ENCODE data around the gene NPEPL1.
A peak's percentile ranks its signal among the peaks of the same experiment; 100 is the strongest.
"Not testable (repeated sequence)": the region's sequence is repeated elsewhere in the genome, so short reads cannot be mapped to it uniquely, and the experiment has no call there.

Gene NPEPL1

DNA sequence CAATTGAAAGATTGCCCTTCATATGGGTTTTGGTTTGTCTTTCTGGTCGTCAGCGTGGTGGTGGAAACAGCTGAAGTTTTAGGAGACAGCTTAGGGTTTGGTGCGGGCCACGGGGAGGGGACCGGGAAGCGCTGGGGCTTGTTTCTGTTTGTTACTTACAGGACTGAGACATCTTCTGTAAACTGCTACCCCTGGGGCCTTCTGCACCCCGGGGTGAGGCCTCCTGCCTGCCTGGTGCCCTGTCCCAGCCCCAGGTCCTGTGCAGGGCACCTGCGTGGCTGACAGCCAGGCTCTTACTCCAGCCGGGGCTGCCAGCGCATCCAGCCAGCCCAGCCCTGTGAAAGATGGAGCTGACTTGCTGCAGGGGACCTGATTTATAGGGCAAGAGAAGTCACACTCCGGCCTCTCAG lies 22.8 kb downstream of the NPEPL1 start:
- DNase-seq, result no peak

- DNase-seq, result no peak
These were observed 23.3 kb downstream of the NPEPL1 start for GRCh38 chr20:58715801-58716475.

GRCh38 chr20:58716476-58717277 lies 24.1 kb downstream of the NPEPL1 start:
- no peak for DNase-seq

- no peak for DNase-seq
These were observed 24.9 kb downstream of the NPEPL1 start for GRCh38 chr20:58717278-58718091.

GRCh38 chr20:58718121-58718563 lies 25.5 kb downstream of the NPEPL1 start:
- no peak for DNase-seq

DNA sequence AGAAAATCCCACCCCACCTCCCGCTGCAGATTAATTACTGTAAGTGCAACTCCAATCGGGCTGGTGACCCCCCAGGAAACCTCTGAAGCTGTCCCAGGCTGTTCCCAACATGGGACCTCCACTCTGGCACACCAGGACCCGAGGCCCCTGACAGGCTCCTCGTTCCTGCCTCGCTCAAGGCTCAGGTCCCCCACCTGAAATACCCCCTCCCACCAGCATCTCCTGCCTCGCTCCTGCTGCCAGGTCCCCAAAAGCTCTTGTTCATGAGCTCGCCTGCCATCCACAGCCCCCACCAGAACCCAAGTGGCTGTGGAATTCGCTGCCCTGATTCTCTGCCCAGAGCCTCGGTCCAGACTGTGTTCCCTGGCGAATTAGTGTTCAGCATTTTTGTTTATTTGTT lies 26.1 kb downstream of the NPEPL1 start:
- no peak for DNase-seq

DNA sequence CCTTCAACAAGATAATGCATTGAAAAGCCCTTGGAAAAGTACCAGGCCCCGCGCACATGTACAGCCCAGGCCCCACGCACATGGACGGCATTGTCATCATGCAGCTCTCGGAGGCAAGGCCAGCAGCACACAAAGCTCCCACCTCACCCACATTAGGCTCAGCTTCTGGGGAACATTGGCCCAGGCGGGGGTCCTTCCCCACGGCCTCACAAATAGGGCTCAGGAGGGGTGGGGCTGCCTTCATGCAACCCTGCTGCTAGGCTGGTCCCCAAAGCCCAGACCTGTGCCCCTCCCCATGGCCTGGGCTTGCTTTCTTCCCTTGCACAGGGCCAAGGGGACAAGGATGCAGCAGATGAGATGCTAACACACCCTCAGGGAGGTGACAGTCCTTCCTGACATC lies 26.7 kb downstream of the NPEPL1 start:
- DNase-seq, result no peak

DNA sequence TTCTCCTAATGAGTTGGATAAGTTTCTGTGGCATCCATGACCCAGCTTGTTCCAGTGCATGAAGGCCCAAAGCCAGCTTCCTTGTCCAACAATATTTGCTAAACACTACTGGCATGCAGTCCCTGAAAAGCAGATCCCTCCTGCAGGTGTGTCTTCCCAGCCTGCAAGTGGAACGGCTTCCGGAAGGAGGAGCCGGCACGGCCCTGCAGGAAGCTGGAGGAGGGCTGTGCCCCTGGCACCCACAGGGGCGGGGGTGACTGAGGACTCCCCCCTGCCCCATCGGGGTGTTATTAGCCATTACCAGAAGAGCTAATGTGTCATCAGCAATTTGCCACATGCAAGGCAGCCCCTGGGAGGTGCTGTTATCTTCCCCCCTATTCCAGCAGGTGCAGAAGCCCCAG lies 27.4 kb downstream of the NPEPL1 start:
- no peak for DNase-seq

- no peak for DNase-seq
These were observed 28.3 kb downstream of the NPEPL1 start for GRCh38 chr20:58720890-58721289.

DNA sequence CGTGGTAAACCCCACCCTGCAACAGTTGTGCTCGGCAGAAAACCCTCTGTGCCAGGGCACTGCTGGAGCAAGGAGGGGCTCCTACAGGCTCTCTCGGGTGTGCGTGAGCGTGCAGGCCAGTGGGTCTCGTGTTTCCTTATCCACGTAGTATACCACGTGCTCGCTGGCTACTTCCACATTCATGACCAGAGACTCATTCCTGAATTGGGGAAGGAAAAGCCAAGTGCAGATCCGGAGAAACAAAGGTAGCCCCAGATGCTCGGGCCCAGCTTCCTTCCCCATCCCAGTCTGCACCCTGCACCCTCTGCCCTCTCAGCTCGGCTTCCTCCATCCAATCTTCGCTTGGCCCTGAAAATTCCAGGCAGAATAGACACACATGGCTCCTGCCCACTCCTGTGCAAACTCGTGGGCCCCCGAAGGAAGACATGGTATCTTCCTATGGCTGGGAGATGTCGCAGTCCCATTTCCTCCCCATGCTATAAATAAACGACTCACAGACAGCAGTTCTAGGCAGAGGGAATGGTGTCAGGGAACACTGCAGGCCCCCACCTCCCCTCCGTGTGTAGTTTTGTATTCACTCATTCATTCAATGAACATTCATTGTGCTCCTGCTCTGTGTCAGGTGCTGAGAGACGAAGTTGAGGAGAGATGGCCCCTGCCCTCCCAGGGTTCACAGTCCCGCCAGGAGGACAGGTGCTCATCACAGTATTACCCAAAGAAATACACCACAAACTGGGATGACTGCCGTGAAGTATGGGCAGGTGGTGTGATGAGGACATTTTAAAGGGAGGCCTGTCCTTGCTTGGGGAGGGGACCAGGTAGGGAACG lies 29.6 kb downstream of the NPEPL1 start:
- DNase-seq, result peak; percentile 73 to 84 (median 82)

GRCh38 chr20:58722877-58723627 lies 30.5 kb downstream of the NPEPL1 start:
- peak in 1 of 4 experiments; percentile 21 for DNase-seq

DNA sequence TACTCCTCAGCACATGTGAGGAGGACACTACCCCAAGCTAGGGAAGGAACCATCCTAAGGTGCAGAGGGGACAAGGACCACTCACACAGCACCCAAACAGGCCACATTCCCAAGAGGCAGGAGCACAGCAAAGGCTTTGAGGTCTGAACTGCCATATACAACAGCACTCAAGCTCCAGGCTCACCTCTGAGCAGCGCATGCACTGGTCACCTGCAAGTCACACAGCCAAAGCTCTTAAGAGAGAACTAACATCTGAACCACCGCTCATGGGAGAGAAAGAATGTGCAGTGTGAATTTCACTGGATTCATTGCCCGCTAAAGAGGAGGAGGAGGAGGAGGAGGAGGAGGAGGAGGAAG lies 31.0 kb downstream of the NPEPL1 start:
- DNase-seq, result no peak

GRCh38 chr20:58726156-58726555 lies 33.6 kb downstream of the NPEPL1 start:
- DNase-seq, result not testable (repeated sequence)

GRCh38 chr20:58731192-58731591 lies 38.6 kb downstream of the NPEPL1 start:
- DNase-seq, result no peak

DNA sequence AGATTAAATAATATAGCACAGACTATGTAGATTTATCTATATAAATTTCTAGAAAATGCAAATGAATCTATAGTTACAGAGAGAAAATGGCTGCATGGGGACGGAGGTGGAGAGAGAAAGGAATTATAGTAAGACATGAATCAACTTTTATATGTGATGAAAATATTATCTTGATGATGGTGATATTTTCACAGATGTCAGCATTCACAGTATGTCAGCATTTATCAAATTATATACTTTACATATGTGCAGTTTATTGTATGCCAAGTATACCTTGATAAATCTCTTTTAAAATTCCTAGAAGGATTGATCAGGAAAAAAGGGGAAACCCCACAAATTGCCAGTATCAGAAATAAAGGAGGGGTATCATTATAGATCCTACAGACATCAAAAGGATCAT lies 44.6 kb downstream of the NPEPL1 start:
- no peak for DNase-seq

- DNase-seq, result no peak
These were observed 48.0 kb downstream of the NPEPL1 start for GRCh38 chr20:58740356-58741308.

DNA sequence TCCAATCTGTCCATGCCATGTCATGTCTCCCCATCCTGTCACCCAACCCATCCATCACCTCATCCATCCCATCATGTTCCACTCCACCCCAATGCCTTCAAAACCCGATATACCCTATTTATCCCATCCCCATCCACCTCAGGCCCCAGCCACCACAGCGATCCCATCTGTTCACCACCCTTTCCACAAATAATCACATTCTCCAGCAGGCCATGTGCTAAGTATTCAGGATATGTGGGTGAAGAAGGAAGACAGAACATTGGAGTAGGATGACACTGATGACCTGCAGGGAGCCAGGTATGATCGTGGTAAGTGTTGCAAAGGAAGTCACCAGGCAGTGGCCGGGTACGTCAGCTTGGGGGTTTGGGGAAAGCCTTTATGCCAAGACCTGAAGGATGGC lies 48.8 kb downstream of the NPEPL1 start:
- no peak for DNase-seq

- DNase-seq, result no peak
These were observed 50.3 kb downstream of the NPEPL1 start for GRCh38 chr20:58742668-58743566.

DNA sequence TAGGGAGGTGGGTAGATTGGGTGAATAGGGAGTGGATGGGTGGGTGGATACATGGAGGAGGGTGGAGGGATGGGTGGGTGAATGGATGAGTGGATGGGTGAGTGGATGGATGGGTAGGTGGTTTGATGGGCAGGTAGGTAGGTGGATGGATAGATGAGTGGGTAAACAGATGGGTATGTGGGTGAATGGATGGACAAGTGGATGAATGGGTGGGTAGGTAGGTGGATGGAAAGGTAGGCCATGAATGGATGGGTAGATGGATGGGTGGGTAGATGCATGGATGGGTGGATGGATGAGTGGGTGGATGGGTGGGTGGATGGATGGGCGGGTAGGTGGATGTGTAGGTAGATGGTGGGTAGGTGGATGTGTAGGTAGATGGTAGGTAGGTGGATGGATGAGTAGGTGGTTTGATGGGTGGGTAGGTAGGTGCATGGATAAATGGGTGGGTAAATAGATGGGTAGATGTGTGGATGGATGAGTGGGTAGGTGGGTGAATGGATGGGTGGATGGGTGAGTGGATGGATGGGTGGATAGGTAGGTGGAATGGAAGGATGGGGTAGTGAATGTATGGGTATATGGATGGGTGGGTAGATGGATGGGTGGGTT lies 51.4 kb downstream of the NPEPL1 start:
- DNase-seq, result no peak

All from suppressor macrophage (primary cell).